ENCODE results near the gene MORN4. TPM values are rescaled to one million over a fixed set of nuclear protein-coding genes. Genes with fewer than 3 reads are reported as not detected.

The MORN4 gene
- total RNA-seq, 4 donors from 2014 or later: 0.35 to 1.4 (median 0.54) TPM; not detected in 1

DNA sequence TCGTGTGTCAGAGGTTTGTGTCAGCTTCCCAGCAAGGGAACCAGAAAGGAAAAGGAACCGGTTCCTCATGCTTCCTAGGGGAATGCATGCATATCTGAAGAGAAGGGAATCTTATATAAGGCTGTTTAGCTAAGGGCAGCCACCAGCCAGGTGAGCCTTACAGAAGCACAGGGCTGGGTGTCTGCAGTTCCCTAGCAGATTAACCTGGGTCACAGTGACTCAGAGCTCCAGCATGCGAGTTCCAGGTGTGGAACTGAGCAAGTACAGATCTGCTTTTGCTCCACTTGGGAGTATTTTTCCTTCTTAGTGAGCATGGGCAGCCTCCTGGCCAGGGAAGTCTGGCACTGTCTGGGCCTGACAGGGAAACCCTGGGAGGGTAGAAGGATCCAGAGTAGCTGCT, 61.7 kb downstream of the MORN4 start:
- no peak for DNase-seq
- TF ChIP-seq POLR2A (IDR thresholded peaks at IDR 0.05): no peak
- TF ChIP-seq, protein P1, sequence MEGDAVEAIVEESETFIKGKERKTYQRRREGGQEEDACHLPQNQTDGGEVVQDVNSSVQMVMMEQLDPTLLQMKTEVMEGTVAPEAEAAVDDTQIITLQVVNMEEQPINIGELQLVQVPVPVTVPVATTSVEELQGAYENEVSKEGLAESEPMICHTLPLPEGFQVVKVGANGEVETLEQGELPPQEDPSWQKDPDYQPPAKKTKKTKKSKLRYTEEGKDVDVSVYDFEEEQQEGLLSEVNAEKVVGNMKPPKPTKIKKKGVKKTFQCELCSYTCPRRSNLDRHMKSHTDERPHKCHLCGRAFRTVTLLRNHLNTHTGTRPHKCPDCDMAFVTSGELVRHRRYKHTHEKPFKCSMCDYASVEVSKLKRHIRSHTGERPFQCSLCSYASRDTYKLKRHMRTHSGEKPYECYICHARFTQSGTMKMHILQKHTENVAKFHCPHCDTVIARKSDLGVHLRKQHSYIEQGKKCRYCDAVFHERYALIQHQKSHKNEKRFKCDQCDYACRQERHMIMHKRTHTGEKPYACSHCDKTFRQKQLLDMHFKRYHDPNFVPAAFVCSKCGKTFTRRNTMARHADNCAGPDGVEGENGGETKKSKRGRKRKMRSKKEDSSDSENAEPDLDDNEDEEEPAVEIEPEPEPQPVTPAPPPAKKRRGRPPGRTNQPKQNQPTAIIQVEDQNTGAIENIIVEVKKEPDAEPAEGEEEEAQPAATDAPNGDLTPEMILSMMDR (IDR thresholded peaks at IDR 0.05): no peak
- Histone ChIP-seq H3K27me3 (no peaks in the 10 kb centered on the region), H3K4me3 (no peak overlapping the region), H3K27ac (no peak overlapping the region), H3K9me3 (no peaks in the 10 kb centered on the region), H3K4me1 (peaks cover 0 to 8% (median 0%) of the 10 kb centered on the region in 4 donors), H3K36me3 (no peaks in the 10 kb centered on the region)

DNA sequence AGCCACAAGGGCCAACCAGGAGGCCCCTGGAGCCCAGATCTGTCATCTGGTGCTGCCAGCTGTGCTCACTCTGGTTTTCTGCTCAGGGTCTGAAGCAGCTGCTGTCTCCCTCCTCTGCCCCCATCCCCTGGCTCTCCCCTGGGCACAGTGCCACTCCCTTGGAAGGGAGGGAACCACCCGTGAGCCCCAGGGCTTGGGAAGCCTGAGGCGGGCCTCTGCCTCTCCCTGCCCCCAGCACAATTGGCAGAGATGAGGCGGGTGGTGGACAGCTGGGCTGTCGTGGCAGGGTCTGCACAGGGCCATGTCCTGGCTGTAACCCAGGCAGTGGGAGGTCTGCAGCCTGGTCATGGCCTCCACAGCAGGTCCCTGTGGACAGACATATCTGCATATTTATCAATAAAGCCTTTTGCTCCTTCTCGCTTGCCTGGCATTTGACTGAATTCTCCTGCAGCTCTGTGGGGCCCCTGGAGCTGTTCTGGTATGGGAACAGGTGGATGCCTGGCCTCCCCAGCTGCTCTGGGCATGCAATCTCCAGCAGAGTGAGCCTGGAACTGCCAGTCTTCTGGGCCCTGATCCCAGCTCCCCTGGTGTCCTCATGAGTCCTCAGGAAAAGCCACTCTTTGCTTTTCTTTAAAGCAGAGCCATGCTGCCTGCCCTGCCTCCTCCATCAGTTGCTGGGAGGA, 62.4 kb downstream of the MORN4 start:
- Histone ChIP-seq H3K27me3 (no peaks in the 10 kb centered on the region), H3K4me3 (no peak overlapping the region), H3K9me3 (no peaks in the 10 kb centered on the region), H3K4me1 (peaks cover 0 to 8% (median 0%) of the 10 kb centered on the region in 4 donors), H3K27ac (no peak overlapping the region), H3K36me3 (no peaks in the 10 kb centered on the region)
- no peak for DNase-seq
- TF ChIP-seq POLR2A (IDR thresholded peaks at IDR 0.05): no peak
- TF ChIP-seq, protein P1 (IDR thresholded peaks at IDR 0.05): no peak

DNA sequence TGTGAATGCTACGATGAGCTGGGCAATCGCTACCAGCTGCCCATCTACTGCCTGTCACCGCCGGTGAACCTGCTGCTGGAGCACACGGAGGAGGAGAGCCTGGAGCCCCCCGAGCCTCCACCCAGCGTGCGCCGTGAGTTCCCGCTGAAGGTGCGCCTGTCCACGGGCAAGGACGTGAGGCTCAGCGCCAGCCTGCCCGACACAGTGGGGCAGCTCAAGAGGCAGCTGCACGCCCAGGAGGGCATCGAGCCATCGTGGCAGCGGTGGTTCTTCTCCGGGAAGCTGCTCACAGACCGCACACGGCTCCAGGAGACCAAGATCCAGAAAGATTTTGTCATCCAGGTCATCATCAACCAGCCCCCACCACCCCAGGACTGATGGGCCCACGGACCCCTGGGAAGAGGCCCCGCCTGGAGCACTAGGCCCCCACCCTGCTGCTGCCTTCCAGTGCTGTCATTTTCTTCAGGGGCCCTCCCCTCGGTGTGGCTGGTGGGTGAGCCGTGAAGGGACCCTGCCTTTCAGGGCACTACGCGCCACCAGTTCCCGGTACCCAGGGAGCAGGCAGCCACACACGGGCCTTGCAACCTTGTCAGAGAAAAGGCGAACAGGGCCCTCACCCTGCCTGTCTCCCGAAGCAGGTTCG, 63.0 kb downstream of the MORN4 start:
- TF ChIP-seq, protein P1 (IDR thresholded peaks at IDR 0.05): no peak
- TF ChIP-seq POLR2A (IDR thresholded peaks at IDR 0.05): no peak
- no peaks in the 10 kb centered on the region for H3K27me3 ChIP-seq
- no peak overlapping the region for H3K4me3 ChIP-seq
- DNase-seq: no peak
- no peaks in the 10 kb centered on the region for H3K9me3 ChIP-seq
- H3K36me3 ChIP-seq: no peaks in the 10 kb centered on the region
- H3K27ac ChIP-seq: no peak overlapping the region
- peaks cover 0 to 8% (median 0%) of the 10 kb centered on the region in 4 donors for H3K4me1 ChIP-seq

DNA sequence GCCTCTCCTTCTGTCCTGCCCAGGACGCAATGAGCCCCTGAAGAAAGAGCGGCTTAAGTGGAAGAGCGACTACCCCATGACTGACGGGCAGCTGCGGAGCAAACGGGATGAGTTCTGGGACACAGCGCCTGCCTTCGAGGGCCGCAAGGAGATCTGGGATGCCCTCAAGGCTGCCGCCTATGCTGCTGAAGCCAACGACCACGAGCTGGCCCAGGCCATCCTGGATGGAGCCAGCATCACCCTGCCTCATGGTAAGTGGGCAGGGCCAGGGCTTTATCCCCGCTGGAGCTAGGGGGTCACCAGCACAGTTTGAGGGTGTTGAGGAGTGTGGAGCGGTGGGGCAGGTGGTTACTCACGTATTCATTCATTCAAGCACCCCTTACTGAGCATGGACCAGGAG, 65.4 kb downstream of the MORN4 start:
- DNase-seq: no peak
- TF ChIP-seq POLR2A (IDR thresholded peaks at IDR 0.05): no peak
- TF ChIP-seq, protein P1 (IDR thresholded peaks at IDR 0.05): no peak
- H3K27me3 ChIP-seq: no peaks in the 10 kb centered on the region
- peaks cover 0 to 8% (median 0%) of the 10 kb centered on the region in 4 donors for H3K4me1 ChIP-seq
- H3K36me3 ChIP-seq: no peaks in the 10 kb centered on the region
- H3K9me3 ChIP-seq: no peaks in the 10 kb centered on the region
- no peak overlapping the region for H3K27ac ChIP-seq
- H3K4me3 ChIP-seq: no peak overlapping the region

DNA sequence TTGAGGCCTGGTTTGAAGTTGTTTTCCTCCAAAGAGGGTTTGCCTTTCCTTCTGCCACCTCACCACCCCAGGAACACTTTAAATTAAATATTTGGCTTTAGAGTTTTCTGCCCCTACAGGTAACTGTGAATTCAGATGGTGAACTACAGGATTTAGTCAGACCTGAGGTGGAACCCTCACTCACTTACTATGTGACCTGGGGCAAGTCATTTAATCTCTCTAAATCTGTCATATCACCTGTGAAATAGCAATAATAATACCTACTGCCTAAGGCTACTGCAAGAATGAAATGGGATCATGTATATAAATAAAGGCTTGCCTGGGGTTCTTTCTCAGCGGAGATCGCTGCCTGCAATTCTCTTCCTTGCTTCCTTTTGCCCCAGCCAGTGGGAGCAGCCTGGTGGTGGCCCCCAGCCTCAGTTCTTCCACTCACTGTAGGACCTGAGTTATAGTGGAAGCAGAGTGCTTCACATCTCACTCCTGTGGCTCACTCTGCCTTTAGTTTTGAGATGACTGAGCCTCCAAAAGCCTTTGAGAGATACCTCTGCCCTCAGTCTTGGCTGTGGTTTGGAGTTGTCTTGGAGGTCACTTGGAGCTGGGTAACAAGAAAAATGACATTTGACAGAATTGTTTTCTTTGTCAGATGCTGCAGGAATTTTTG, 66.8 kb downstream of the MORN4 start:
- TF ChIP-seq POLR2A (IDR thresholded peaks at IDR 0.05): no peak
- TF ChIP-seq, protein P1 (IDR thresholded peaks at IDR 0.05): no peak
- no peak for DNase-seq
- Histone ChIP-seq H3K9me3 (no peaks in the 10 kb centered on the region), H3K4me1 (no peaks in the 10 kb centered on the region), H3K4me3 (no peak overlapping the region), H3K27ac (no peak overlapping the region), H3K27me3 (no peaks in the 10 kb centered on the region), H3K36me3 (no peaks in the 10 kb centered on the region)

Measured in Peyer's patch (tissue), 4 donors.